Neural progenitor cell (in vitro differentiated cells): ENCODE data around the gene TMEM14B.

Experiments used
- CTCF ChIP-seq: fragments of 200-600 bp; sonication (generic); IDR thresholded peaks from 2 replicates; pipeline ENCODE4 v1.5.1; 2017; ENCODE audit warnings: antibody characterized with exemption, mild to moderate bottlenecking
- EZH2 ChIP-seq: fragments of 200-600 bp; sonication (generic); IDR thresholded peaks from 2 replicates; pipeline ENCODE4 v1.6.1; 2017; ENCODE audit warnings: antibody characterized with exemption, mild to moderate bottlenecking, moderate library complexity
- EZH2phosphoT487 ChIP-seq: fragments of 200-600 bp; sonication (generic); IDR thresholded peaks from 2 replicates; pipeline ENCODE4 v1.6.1; 2017; ENCODE audit warnings: antibody characterized with exemption

GRCh38 chr6:10793035-10793434 is 45.4 kb downstream of the TMEM14B start:
- TF ChIP-seq CTCF (no peak), EZH2phosphoT487 (no peak), EZH2 (no peak)
